Endothelial cell of umbilical vein (primary cell): Measurements from ENCODE around the gene MPPE1. TPM values are rescaled to one million over a fixed set of nuclear protein-coding genes. Genes with fewer than 3 reads are reported as not detected.

Experiments used
- BruUV-seq: library from RNA; stranded (reverse); fragments of 400-500 nt; replicated peaks from 2 replicates; lab custom pipeline; 2021; lab: Mats Ljungman, UMichigan
- CTCF ChIA-PET: fragments of 300-600, 350-600 bp; sonication (Branson Sonifier 250); formaldehyde crosslinking; loops from one replicate; lab custom pipeline; 2021; ENCODE audit warnings: antibody characterized with exemption, inconsistent platforms; lab: Charles Lee
- POLR2A ChIA-PET: fragments of 300-600, 350-600 bp; sonication (Branson Sonifier 250); formaldehyde crosslinking; loops from one replicate; lab custom pipeline; 2021; ENCODE audit warnings: antibody characterized with exemption, inconsistent platforms; lab: Charles Lee
- DNase-seq: peaks from one replicate; pipeline ENCODE4 v3.0.0-alpha.2; 2011; ENCODE audit warnings: low read depth, low spot score
- FAIRE-seq: peaks from 2 replicates; lab custom pipeline; 2011; peaks lifted over from hg19 to GRCh38; lab: Jason Lieb, UNC
- H2AFZ ChIP-seq: 2 replicates; pipeline ENCODE4 v1.6.0; 2012; ENCODE audit warnings: low read depth, low read length, control low read depth, inconsistent platforms
- H3K27ac ChIP-seq: 2 replicates; pipeline ENCODE4 v1.5.1; 2011; ENCODE audit warnings: low read depth, mild to moderate bottlenecking, control low read depth, low read length, moderate library complexity; ENCODE audit not compliant: insufficient read depth
- H3K27me3 ChIP-seq, 2 experiments: 2 replicates each; pipeline versions ENCODE4 v1.6.0 to v1.6.1; 2011; ENCODE audit warnings: low read length in 2 of 2, mixed read lengths in 1 of 2; ENCODE audit not compliant: control insufficient read depth in 2 of 2, insufficient read depth in 2 of 2
- H3K36me3 ChIP-seq, 2 experiments: 2 replicates in 1 of 2; 3 replicates in 1 of 2; pipeline ENCODE4 v1.5.1; 2011; ENCODE audit warnings: low read length in 2 of 2, mild to moderate bottlenecking in 1 of 2, moderate library complexity in 1 of 2; ENCODE audit not compliant: control insufficient read depth in 2 of 2, insufficient read depth in 2 of 2; ENCODE audit errors: extremely low read depth in 1 of 2
- H3K4me1 ChIP-seq: 3 replicates; pipeline ENCODE4 v1.5.1; 2011; ENCODE audit warnings: mild to moderate bottlenecking, low read length; ENCODE audit not compliant: control insufficient read depth, insufficient read depth; ENCODE audit errors: extremely low read depth
- H3K4me2 ChIP-seq: 2 replicates; pipeline ENCODE4 v1.6.1; 2011; ENCODE audit warnings: low read length, control low read depth, mixed read lengths; ENCODE audit not compliant: insufficient read depth
- H3K4me3 ChIP-seq, 3 experiments: fragments of 200-600 bp in 1 of 3; sonication (generic), shearing (Covaris generic) in 1 of 3; replicated peaks in 1 of 3; 2 replicates each; pipeline ENCODE4 v1.5.1; 2011 to 2016; ENCODE audit warnings: control low read depth in 3 of 3, low read length in 3 of 3, mild to moderate bottlenecking in 2 of 3, inconsistent platforms in 1 of 3, low read depth in 1 of 3, moderate library complexity in 1 of 3; ENCODE audit not compliant: insufficient read depth in 1 of 3
- H3K79me2 ChIP-seq: 2 replicates; pipeline ENCODE4 v1.6.0; 2012; ENCODE audit warnings: low read length, inconsistent platforms; ENCODE audit not compliant: control insufficient read depth, insufficient read depth
- H3K9ac ChIP-seq: replicated peaks from 2 replicates; pipeline ENCODE3; 2011; ENCODE audit warnings: low read length, control low read depth; ENCODE audit not compliant: insufficient read depth; ENCODE audit errors: extremely low read depth
- H3K9me1 ChIP-seq: replicated peaks from 3 replicates; pipeline ENCODE4 v1.6.0; 2011; ENCODE audit warnings: mild to moderate bottlenecking, low read length; ENCODE audit not compliant: control insufficient read depth, insufficient read depth; ENCODE audit errors: extremely low read depth
- H3K9me3 ChIP-seq: replicated peaks from 2 replicates; pipeline ENCODE4 v1.5.1; 2012; ENCODE audit warnings: low read length, inconsistent platforms; ENCODE audit not compliant: control insufficient read depth, insufficient read depth
- H4K20me1 ChIP-seq: replicated peaks from 2 replicates; pipeline ENCODE3; 2011; ENCODE audit warnings: mild to moderate bottlenecking, low read length; ENCODE audit not compliant: control insufficient read depth, insufficient read depth; ENCODE audit errors: extremely low read depth
- CTCF ChIP-seq, 2 donors: IDR thresholded peaks; 1 replicate in 1 of 2; 2 replicates in 1 of 2; pipeline ENCODE4 v1.5.1; 2011; ENCODE audit warnings: low read length in 2 of 2, mild to moderate bottlenecking in 2 of 2, moderate library complexity in 2 of 2, control low read depth in 1 of 2, inconsistent platforms in 1 of 2, low read depth in 1 of 2; ENCODE audit not compliant: insufficient read depth in 1 of 2; ENCODE audit errors: extremely low read depth in 1 of 2
- EZH2 ChIP-seq: IDR thresholded peaks from 2 replicates; pipeline ENCODE4 v1.6.1; 2012; ENCODE audit warnings: borderline replicate concordance, low read depth, mild to moderate bottlenecking, moderate library complexity, low read length, inconsistent platforms; ENCODE audit not compliant: severe bottlenecking
- FOS ChIP-seq: IDR thresholded peaks from 2 replicates; pipeline ENCODE4 v1.6.1; 2011; ENCODE audit warnings: mild to moderate bottlenecking, low read length, moderate library complexity, borderline replicate concordance; ENCODE audit not compliant: insufficient read depth
- GATA2 ChIP-seq: IDR thresholded peaks from 2 replicates; pipeline ENCODE4 v1.7.0; 2011; ENCODE audit warnings: low read depth, mild to moderate bottlenecking, moderate library complexity, mixed read lengths, low read length; ENCODE audit not compliant: insufficient read length, insufficient read depth
- JUN ChIP-seq: IDR thresholded peaks from 2 replicates; pipeline ENCODE4 v1.6.1; 2011; ENCODE audit warnings: borderline replicate concordance, low read depth; ENCODE audit not compliant: insufficient read length, insufficient read depth
- MAX ChIP-seq: IDR thresholded peaks from 2 replicates; pipeline ENCODE4 v1.6.1; 2011; ENCODE audit not compliant: insufficient read depth, insufficient read length
- MYC ChIP-seq: IDR thresholded peaks from one replicate; pipeline ENCODE4 v1.6.1; 2011; ENCODE audit warnings: mild to moderate bottlenecking, low read depth, low read length
- POLR2A ChIP-seq: IDR thresholded peaks from 2 replicates; pipeline ENCODE4 v1.6.1; 2012; ENCODE audit warnings: low read depth, mild to moderate bottlenecking, control low read depth, low read length
- POLR2AphosphoS5 ChIP-seq: IDR thresholded peaks from 2 replicates; pipeline ENCODE4 v1.6.1; 2012; ENCODE audit warnings: low read depth, mild to moderate bottlenecking, control low read depth, low read length, moderate library complexity; ENCODE audit not compliant: insufficient read depth
- dilution Hi-C: fragments of 300-500 bp; cut with MboI; formaldehyde crosslinking; loops from one replicate; pipeline ENCODE4 v1.15.0; 2019; ENCODE audit warnings: low sequenced_read_pairs; ENCODE audit not compliant: extremely low pct_ligation_motif_present
- intact Hi-C: fragments of 100-400 bp; cut with micrococcal nuclease; formaldehyde crosslinking; loops from one replicate; pipeline ENCODE4 v1.10.0; 2022
- polyA plus RNA-seq, 4 experiments: library from polyadenylated mRNA; depleted of rRNA in 3 of 4; stranded (reverse) in 3 of 4; unstranded in 1 of 4; fragments of >200 nt; gene quantifications; 2 replicates each; pipeline versions ENCODE4 v1.2.1 to v1.2.3, GENCODE V29; 2011 to 2012; ENCODE audit warnings: missing spikeins in 1 of 4
- total RNA-seq: library from RNA; stranded (reverse); gene quantifications from 2 replicates; pipeline ENCODE4 v1.2.3, GENCODE V29; 2021

Gene MPPE1
- total and polyA plus RNA-seq, 2 donors (not counting 3 experiments of a cell fraction or from before 2014, with no cell fraction given): 13.4 to 30.6 TPM

GRCh38 chr18:11847811-11848210, 60.3 kb downstream of the MPPE1 start:
- H3K36me3 ChIP-seq: no peaks in the 10 kb centered on the region
- no peak overlapping the region for H3K4me2 ChIP-seq
- TF ChIP-seq EZH2: no peak
- peaks cover 2 to 5% of the 10 kb centered on the region in 2 experiments for H3K27me3 ChIP-seq
- DNase-seq (no peak), FAIRE-seq (no peak)
- ChIA-PET CTCF (interaction anchor here (0.7 kb wide), 1 partner anchor 24 kb away, joined by 3 read pairs; no protein-coding TSS in a partner anchor), POLR2A (no interaction called here)
- dilution Hi-C loops (no loop called here), intact Hi-C loops (no loop called here)
- no peaks in the 10 kb centered on the region for H3K9me1 ChIP-seq
- BruUV-seq: no TSS peak
- H3K9ac ChIP-seq: no peak overlapping the region
- no peaks in the 10 kb centered on the region for H3K9me3 ChIP-seq
- no peak overlapping the region for H3K27ac ChIP-seq
- H4K20me1 ChIP-seq: no peaks in the 10 kb centered on the region
- peaks cover 13% of the 10 kb centered on the region for H3K79me2 ChIP-seq
- no peak overlapping the region for H2AFZ ChIP-seq
- H3K4me3 ChIP-seq: no peak overlapping the region
- peaks cover 16% of the 10 kb centered on the region for H3K4me1 ChIP-seq

GRCh38 chr18:11845654-11846053, 62.5 kb downstream of the MPPE1 start:
- H3K27ac ChIP-seq: no peak overlapping the region
- H3K36me3 ChIP-seq: no peaks in the 10 kb centered on the region
- H3K4me1 ChIP-seq: peaks cover 8% of the 10 kb centered on the region
- FAIRE-seq (no peak), DNase-seq (no peak)
- TF ChIP-seq MYC: no peak
- no peak for TF ChIP-seq CTCF (IDR thresholded peaks at IDR 0.05; ENCODE audit: extremely low read depth in 1 of 2, insufficient read depth in 1 of 2, low read depth in 1 of 2, low read length in 2 of 2)
- no peak for TF ChIP-seq EZH2
- no peak for TF ChIP-seq GATA2
- no peak for TF ChIP-seq MAX
- TF ChIP-seq POLR2AphosphoS5: no peak
- TF ChIP-seq FOS: no peak
- no peak for TF ChIP-seq JUN
- no peak for TF ChIP-seq POLR2A
- H3K9me3 ChIP-seq: no peaks in the 10 kb centered on the region
- H3K4me3 ChIP-seq: no peak overlapping the region
- no peak overlapping the region for H3K9ac ChIP-seq
- H4K20me1 ChIP-seq: no peaks in the 10 kb centered on the region
- H3K4me2 ChIP-seq: no peak overlapping the region
- peaks cover 2 to 5% of the 10 kb centered on the region in 2 experiments for H3K27me3 ChIP-seq
- no peaks in the 10 kb centered on the region for H3K79me2 ChIP-seq
- dilution Hi-C loops (no loop called here), intact Hi-C loops (no loop called here)
- ChIA-PET POLR2A (interaction anchor here (0.6 kb wide), 1 partner anchor 91 kb away, joined by 3 read pairs; no protein-coding TSS in a partner anchor), CTCF (interaction anchor here (1.4 kb wide), 1 partner anchor 10 kb away, joined by 6 read pairs; no protein-coding TSS in a partner anchor)
- BruUV-seq: no TSS peak
- no peak overlapping the region for H2AFZ ChIP-seq
- no peaks in the 10 kb centered on the region for H3K9me1 ChIP-seq
